Measurements from ENCODE around the gene SPINT1. TPM values are rescaled to one million over a fixed set of nuclear protein-coding genes. Genes with fewer than 3 reads are reported as not detected.

Gene SPINT1
- total and polyA plus RNA-seq, 2 of the 13 experiments (the other 11 are each of a cell fraction or from before 2014, with no cell fraction given) = 0.49 to 2.5 TPM

- in situ Hi-C loops (cut with HindIII; ENCODE audit: extremely low pct_ligation_motif_present, low pct_unique_long_range_greater_than_20kb) = no loop called here
- BruUV-seq (replicated peaks) = no TSS peak
- peak overlapping the region; percentile 53 for H3K4me2 ChIP-seq (ENCODE audit: low read depth, low read length)
- ChIA-PET CTCF (ENCODE audit: low intra/inter-chr PET ratio, low total read pairs) (no interaction called here), POLR2A (no interaction called here)
- H4K20me1 ChIP-seq (ENCODE audit: insufficient read depth, low read length) = no peaks in the 10 kb centered on the region
- no peak overlapping the region for H2AFZ ChIP-seq (ENCODE audit: low read length)
- 36% methylated on average over 4 of the region's 4 CpGs for WGBS (ENCODE audit: low lambda C conversion rate)
- peak; percentile 40 for FAIRE-seq
- H3K27me3 ChIP-seq (ENCODE audit: control insufficient read depth in 1 of 2, insufficient read depth in 2 of 2, low read length in 2 of 2) = no peaks in the 10 kb centered on the region
- no peaks in the 10 kb centered on the region for H3K79me2 ChIP-seq (ENCODE audit: insufficient read depth, low read length)
- intact Hi-C loops (cut with micrococcal nuclease; ENCODE audit: unreplicated experiment) = no loop called here
- no peak overlapping the region for H3K4me3 ChIP-seq (replicated peaks in 1 of 3; ENCODE audit: insufficient read depth in 1 of 3, low read depth in 2 of 3, low read length in 3 of 3)
- no peak for DNase-seq (ENCODE audit: low spot score)
- no peak overlapping the region for H3K9ac ChIP-seq (ENCODE audit: insufficient read depth, low read depth, low read length)
- no peaks in the 10 kb centered on the region for H3K9me3 ChIP-seq (ENCODE audit: low read length)
- no peaks in the 10 kb centered on the region for H3K36me3 ChIP-seq (replicated peaks in 1 of 2; ENCODE audit: control insufficient read depth in 1 of 2, insufficient read depth in 2 of 2, low read length in 2 of 2)
- peak; percentile 13; the same call in 1 of the 3 replicates for ATAC-seq
- H3K27ac ChIP-seq (ENCODE audit: extremely low read length, insufficient read depth, low read length) = no peak overlapping the region
- H3K4me1 ChIP-seq (ENCODE audit: insufficient read depth, low read length) = peaks cover 72% of the 10 kb centered on the region
- TF ChIP-seq ZNF597 (CRISPR knock-in tag; IDR thresholded peaks at IDR 0.05) (no peak), EHMT2 (IDR thresholded peaks at IDR 0.05; ENCODE audit: borderline replicate concordance, low read depth, low read length) (no peak), ZNF468 (CRISPR knock-in tag; IDR thresholded peaks at IDR 0.05) (no peak), ATF4 (CRISPR knock-in tag; IDR thresholded peaks at IDR 0.05) (no peak), CEBPG (CRISPR knock-in tag; IDR thresholded peaks at IDR 0.05) (peak; percentile 54), ZFP62 (CRISPR knock-in tag; IDR thresholded peaks at IDR 0.05) (no peak), ZNF160 (CRISPR knock-in tag; IDR thresholded peaks at IDR 0.05) (no peak), NONO (IDR thresholded peaks at IDR 0.05) (no peak), NONO (CRISPR knock-in tag; conservative IDR thresholded peaks at IDR 0.05) (no peak), CENPT (CRISPR knock-in tag; IDR thresholded peaks at IDR 0.05; ENCODE audit: low read depth) (no peak), PHB2 (IDR thresholded peaks at IDR 0.05; ENCODE audit: partially characterized antibody) (no peak), NR2F6 (IDR thresholded peaks at IDR 0.05) (no peak), NR2F6 (CRISPR knock-in tag; IDR thresholded peaks at IDR 0.05) (peak; percentile 14; the same call in 1 of the 2 replicates), ZSCAN12 (CRISPR knock-in tag; IDR thresholded peaks at IDR 0.05) (no peak), ZNF709 (CRISPR knock-in tag; IDR thresholded peaks at IDR 0.05) (no peak), ZNF329 (CRISPR knock-in tag; IDR thresholded peaks at IDR 0.05; ENCODE audit: low read depth) (no peak), MAFK (conservative IDR thresholded peaks at IDR 0.05 in 1 of 2, IDR thresholded peaks at IDR 0.05 in 1 of 2; ENCODE audit: low read length in 2 of 2) (no peak), POGK (CRISPR knock-in tag; conservative IDR thresholded peaks at IDR 0.05) (no peak), ZNF24 (IDR thresholded peaks at IDR 0.05) (no peak), ZNF335 (CRISPR knock-in tag; IDR thresholded peaks at IDR 0.05) (no peak), ZNF567 (CRISPR knock-in tag; IDR thresholded peaks at IDR 0.05; ENCODE audit: borderline replicate concordance) (no peak), ZEB1 (IDR thresholded peaks at IDR 0.05; ENCODE audit: insufficient replicate concordance, low read depth) (peak; percentile 44), TFE3 (CRISPR knock-in tag; IDR thresholded peaks at IDR 0.05) (no peak)
Measured at GRCh38 chr15:40826423-40827075, 17.3 kb upstream of the SPINT1 start.
